GM21367 (cell line): ENCODE measurements around the gene P2RY12.

Experiments
- ATAC-seq: cut with Tn5 transposase; IDR thresholded peaks from one replicate; pipeline ENCODE4 v1.9.1; 2021; ENCODE audit not compliant: unreplicated experiment

The P2RY12 gene

GRCh38 chr3:151384741-151385174 is at the start of gene P2RY12:
P2RY12 (minus strand) TSS chr3:151384753; CDS start chr3:151338845, 45,908 bp downstream.
- ATAC-seq = peak; percentile 43

- ATAC-seq = no peak
These were observed 48.2 kb upstream of the P2RY12 start for GRCh38 chr3:151432616-151433372.

GRCh38 chr3:151431940-151432339 is 47.4 kb upstream of the P2RY12 start:
- no peak for ATAC-seq

- ATAC-seq = no peak
These were observed 46.4 kb upstream of the P2RY12 start for GRCh38 chr3:151430821-151431484.

- no peak for ATAC-seq
These were observed 43.8 kb upstream of the P2RY12 start for GRCh38 chr3:151428386-151428785.

GRCh38 chr3:151426341-151426657 is 41.7 kb upstream of the P2RY12 start:
- no peak for ATAC-seq

GRCh38 chr3:151425627-151426340 is 41.2 kb upstream of the P2RY12 start:
- no peak for ATAC-seq

- no peak for ATAC-seq
These were observed 38.5 kb upstream of the P2RY12 start for GRCh38 chr3:151423091-151423490.

GRCh38 chr3:151421938-151422337 is 37.4 kb upstream of the P2RY12 start:
- no peak for ATAC-seq

GRCh38 chr3:151419806-151420205 is 35.3 kb upstream of the P2RY12 start:
- ATAC-seq = no peak

- ATAC-seq = no peak
These were observed 30.7 kb upstream of the P2RY12 start for GRCh38 chr3:151415289-151415688.

GRCh38 chr3:151412989-151413388 is 28.4 kb upstream of the P2RY12 start:
- ATAC-seq = no peak

- ATAC-seq = no peak
These were observed 26.5 kb upstream of the P2RY12 start for GRCh38 chr3:151410891-151411559.

GRCh38 chr3:151407928-151408327 is 23.4 kb upstream of the P2RY12 start:
- ATAC-seq = no peak

GRCh38 chr3:151404316-151404715 is 19.8 kb upstream of the P2RY12 start:
- ATAC-seq = no peak

- no peak for ATAC-seq
These were observed 18.7 kb upstream of the P2RY12 start for GRCh38 chr3:151403246-151403645.

- ATAC-seq = no peak
These were observed 17.8 kb upstream of the P2RY12 start for GRCh38 chr3:151402349-151402748.

GRCh38 chr3:151400341-151400740 is 15.8 kb upstream of the P2RY12 start:
- ATAC-seq = no peak

GRCh38 chr3:151398895-151399294 is 14.3 kb upstream of the P2RY12 start:
- ATAC-seq = no peak

GRCh38 chr3:151395806-151396205 is 11.3 kb upstream of the P2RY12 start:
- ATAC-seq = no peak

- no peak for ATAC-seq
These were observed 10.1 kb upstream of the P2RY12 start for GRCh38 chr3:151394611-151395010.
